Umbilical cord (tissue), 2 donors: ENCODE data around the gene TTC9. TPM values are rescaled to one million over a fixed set of nuclear protein-coding genes. Genes with fewer than 3 reads are reported as not detected.

Experiments
- DNase-seq: peaks from one replicate; pipeline ENCODE4 v3.0.0-alpha.2; 2015; ENCODE audit warnings: low spot score
- total RNA-seq: library from RNA; depleted of rRNA; stranded (reverse); fragments of >200 nt; gene quantifications from one replicate; pipeline ENCODE4 v1.2.3, GENCODE V29; 2014; ENCODE audit warnings: low replicate concordance; ENCODE audit not compliant: insufficient read depth

TTC9 gene
- total RNA-seq, 1 donor from 2014 or later, result 0.96 TPM

- DNase-seq, result no peak
Measured at GRCh38 chr14:70645892-70646291, 4.2 kb downstream of the TTC9 start.

GRCh38 chr14:70646705-70647104 lies 5.0 kb downstream of the TTC9 start:
- DNase-seq, result no peak

- DNase-seq, result no peak
Measured at GRCh38 chr14:70648346-70648745, 6.6 kb downstream of the TTC9 start.

GRCh38 chr14:70649803-70650202 lies 8.1 kb downstream of the TTC9 start:
- no peak for DNase-seq

- DNase-seq, result no peak
Measured at GRCh38 chr14:70651522-70651921, 9.8 kb downstream of the TTC9 start.

- DNase-seq, result no peak
Measured at GRCh38 chr14:70652871-70653270, 11.2 kb downstream of the TTC9 start.

GRCh38 chr14:70653662-70654061 lies 11.9 kb downstream of the TTC9 start:
- no peak for DNase-seq

- DNase-seq, result no peak
Measured at GRCh38 chr14:70654632-70655031, 12.9 kb downstream of the TTC9 start.

GRCh38 chr14:70655110-70655826 lies 13.6 kb downstream of the TTC9 start:
- DNase-seq, result peak; percentile 16

GRCh38 chr14:70658899-70659298 lies 17.2 kb downstream of the TTC9 start:
- no peak for DNase-seq

- DNase-seq, result no peak
Measured at GRCh38 chr14:70660967-70661893, 19.5 kb downstream of the TTC9 start.

GRCh38 chr14:70662080-70662479 lies 20.4 kb downstream of the TTC9 start:
- no peak for DNase-seq

GRCh38 chr14:70662816-70663215 lies 21.1 kb downstream of the TTC9 start:
- DNase-seq, result no peak

- DNase-seq, result no peak
Measured at GRCh38 chr14:70663707-70664179, 22.0 kb downstream of the TTC9 start.

GRCh38 chr14:70664698-70665447 lies 23.2 kb downstream of the TTC9 start:
- no peak for DNase-seq

- peak; percentile 54 for DNase-seq
Measured at GRCh38 chr14:70665448-70666360, 24.0 kb downstream of the TTC9 start.

- no peak for DNase-seq
Measured at GRCh38 chr14:70666361-70666686, 24.6 kb downstream of the TTC9 start.

- DNase-seq, result no peak
Measured at GRCh38 chr14:70670992-70671651, 29.4 kb downstream of the TTC9 start.

GRCh38 chr14:70671652-70672644 lies 30.2 kb downstream of the TTC9 start:
- DNase-seq, result no peak
